Panc1 (cell line): ENCODE measurements around the gene DNASE1L3. TPM values are rescaled to one million over a fixed set of nuclear protein-coding genes. Genes with fewer than 3 reads are reported as not detected.

Experiments used
- ATAC-seq: fragments of 200-7000 bp; cut with Tn5 transposase; 2 replicates; pipeline ENCODE4 v1.9.1; 2020; ENCODE audit warnings: mild to moderate bottlenecking, moderate library complexity
- BruUV-seq: library from RNA; stranded (reverse); fragments of 400-500 nt; replicated peaks from 2 replicates; lab custom pipeline; 2021; lab: Mats Ljungman, UMichigan
- CTCF ChIA-PET: fragments of 300-600 bp; sonication (Branson Sonifier 250); formaldehyde crosslinking; loops from one replicate; lab custom pipeline; 2022; ENCODE audit warnings: antibody characterized with exemption; lab: Charles Lee
- POLR2A ChIA-PET: fragments of 300-600 bp; sonication (Branson Sonifier 250); formaldehyde crosslinking; loops from one replicate; lab custom pipeline; 2022; ENCODE audit warnings: antibody characterized with exemption; lab: Charles Lee
- DNase-seq: peaks from one replicate; pipeline ENCODE4 v3.0.0-alpha.2; 2010; ENCODE audit warnings: low read depth, low spot score
- H3K27ac ChIP-seq: 2 replicates; pipeline ENCODE4 v1.5.1; 2011; ENCODE audit warnings: mild to moderate bottlenecking, low read length, inconsistent platforms
- H3K27me3 ChIP-seq: fragments of 200-500 bp; sonication (Bioruptor generic); 2 replicates; pipeline ENCODE4 v1.6.0; 2014; ENCODE audit warnings: low read length, inconsistent platforms; ENCODE audit not compliant: control insufficient read depth, insufficient read depth
- H3K36me3 ChIP-seq: fragments of 200-500 bp; sonication (Bioruptor generic); 2 replicates; pipeline ENCODE4 v1.5.1; 2014; ENCODE audit warnings: inconsistent platforms, mild to moderate bottlenecking, low read length, moderate library complexity; ENCODE audit not compliant: control insufficient read depth, insufficient read depth
- H3K4me1 ChIP-seq: 2 replicates; pipeline ENCODE4 v1.5.1; 2011; ENCODE audit warnings: inconsistent platforms, mild to moderate bottlenecking, low read length, moderate library complexity; ENCODE audit not compliant: control insufficient read depth, insufficient read depth
- H3K4me3 ChIP-seq, 2 experiments: 2 replicates each; pipeline ENCODE4 v1.5.1; 2011 to 2012; ENCODE audit warnings: low read depth in 2 of 2, low read length in 2 of 2, mild to moderate bottlenecking in 2 of 2, inconsistent platforms in 1 of 2, moderate library complexity in 1 of 2
- H3K9me3 ChIP-seq: fragments of 200-500 bp; sonication (Bioruptor generic); 2 replicates; pipeline ENCODE4 v1.5.1; 2014; ENCODE audit warnings: low read depth, mild to moderate bottlenecking, inconsistent platforms, low read length, moderate library complexity; ENCODE audit not compliant: control insufficient read depth, insufficient read depth
- CTCF ChIP-seq: fragments of 450-650 bp; IDR thresholded peaks from 2 replicates; pipeline ENCODE4 v1.5.1; 2017; ENCODE audit warnings: mild to moderate bottlenecking
- POLR2AphosphoS5 ChIP-seq: IDR thresholded peaks from 2 replicates; pipeline ENCODE4 v1.6.1; 2012; ENCODE audit warnings: mild to moderate bottlenecking, low read depth, low read length, moderate library complexity
- REST ChIP-seq, 2 experiments: IDR thresholded peaks; 2 replicates each; pipeline ENCODE4 v1.6.1; 2011 to 2012; ENCODE audit warnings: low read depth in 2 of 2, control low read depth in 1 of 2, low read length in 1 of 2, mild to moderate bottlenecking in 1 of 2, moderate library complexity in 1 of 2; ENCODE audit not compliant: insufficient read depth in 1 of 2
- SIN3A ChIP-seq: IDR thresholded peaks from 2 replicates; pipeline ENCODE4 v1.6.1; 2012; ENCODE audit warnings: low read depth, mild to moderate bottlenecking, low read length, moderate library complexity, borderline replicate concordance; ENCODE audit not compliant: insufficient read depth
- TCF7L2 ChIP-seq: IDR thresholded peaks from 2 replicates; pipeline ENCODE4 v1.6.1; 2011; ENCODE audit warnings: mild to moderate bottlenecking, low read depth, low read length, inconsistent platforms
- in situ Hi-C: cut with HindIII; loops from 2 replicates; pipeline ENCODE4 v1.10.0; 2016; ENCODE audit warnings: low sequenced_read_pairs, low pct_unique_long_range_greater_than_20kb
- intact Hi-C: fragments of 100-400 bp; cut with micrococcal nuclease; formaldehyde crosslinking; loops from one replicate; pipeline ENCODE4 v1.10.0; 2022; ENCODE audit not compliant: unreplicated experiment
- total RNA-seq: library from RNA; stranded (reverse); gene quantifications from one replicate; pipeline ENCODE4 v1.2.1, GENCODE V29; 2021; ENCODE audit not compliant: unreplicated experiment

DNASE1L3 gene
- total RNA-seq, 1 experiment from 2014 or later, result not detected

- Histone ChIP-seq H3K27me3 (no peaks in the 10 kb centered on the region), H3K27ac (peak overlapping the region; percentile 54; the same call in 1 of the 2 replicates), H3K9me3 (no peaks in the 10 kb centered on the region), H3K4me1 (peaks cover 31% of the 10 kb centered on the region), H3K36me3 (no peaks in the 10 kb centered on the region), H3K4me3 (no peak overlapping the region)
- CTCF ChIA-PET, result interaction anchor here (0.6 kb wide), 1 partner anchor 10 kb away, joined by 3 read pairs; no protein-coding TSS in a partner anchor
- BruUV-seq, result no TSS peak
- in situ Hi-C loops (no loop called here), intact Hi-C loops (loop anchor here (10.0 kb wide), 1 partner anchor 221 kb away; no protein-coding TSS in a partner anchor)
- no peak for TF ChIP-seq REST (IDR thresholded peaks at IDR 0.05; ENCODE audit: insufficient read depth in 1 of 2, low read depth in 2 of 2, low read length in 1 of 2)
- TF ChIP-seq SIN3A, result no peak
- TF ChIP-seq CTCF, result no peak
- TF ChIP-seq TCF7L2, result no peak
- TF ChIP-seq POLR2AphosphoS5, result no peak
- POLR2A ChIA-PET, result no interaction called here
- DNase-seq (no peak), ATAC-seq (no peak)
Measured at GRCh38 chr3:58176185-58176530, 34.6 kb downstream of the DNASE1L3 start.

GRCh38 chr3:58175437-58176184 is 35.2 kb downstream of the DNASE1L3 start:
- Histone ChIP-seq H3K4me3 (no peak overlapping the region), H3K36me3 (no peaks in the 10 kb centered on the region; the same call in 1 of the 2 replicates), H3K4me1 (peaks cover 31% of the 10 kb centered on the region), H3K9me3 (no peaks in the 10 kb centered on the region), H3K27ac (peak overlapping the region; percentile 63), H3K27me3 (no peaks in the 10 kb centered on the region)
- no peak for TF ChIP-seq SIN3A
- peak; percentile 35 for TF ChIP-seq POLR2AphosphoS5
- ATAC-seq (peak; percentile 10), DNase-seq (no peak)
- intact Hi-C loops, result loop anchor here (10.0 kb wide), 1 partner anchor 221 kb away; no protein-coding TSS in a partner anchor
- in situ Hi-C loops, result no loop called here
- ChIA-PET CTCF (interaction anchor here (0.6 to 0.7 kb wide), 2 partner anchors 10 to 11 kb away, joined by 3 read pairs; no protein-coding TSS in a partner anchor), POLR2A (no interaction called here)
- BruUV-seq, result no TSS peak

GRCh38 chr3:58175187-58175436 is 35.7 kb downstream of the DNASE1L3 start:
- CTCF ChIA-PET, result interaction anchor here (0.7 kb wide), 1 partner anchor 10 kb away, joined by 3 read pairs; no protein-coding TSS in a partner anchor
- TF ChIP-seq POLR2AphosphoS5 (no peak), TCF7L2 (no peak), CTCF (no peak), REST (IDR thresholded peaks at IDR 0.05; ENCODE audit: insufficient read depth in 1 of 2, low read depth in 2 of 2, low read length in 1 of 2) (no peak), SIN3A (no peak)
- no peak overlapping the region for H3K4me3 ChIP-seq
- POLR2A ChIA-PET, result no interaction called here
- no peaks in the 10 kb centered on the region; the same call in 1 of the 2 replicates for H3K36me3 ChIP-seq
- DNase-seq (no peak), ATAC-seq (no peak)
- H3K4me1 ChIP-seq, result peaks cover 31% of the 10 kb centered on the region
- H3K9me3 ChIP-seq, result no peaks in the 10 kb centered on the region
- no peaks in the 10 kb centered on the region for H3K27me3 ChIP-seq
- H3K27ac ChIP-seq, result peak overlapping the region; percentile 63
- no TSS peak for BruUV-seq
- intact Hi-C loops, result loop anchor here (10.0 kb wide), 1 partner anchor 220 kb away; no protein-coding TSS in a partner anchor
- in situ Hi-C loops, result no loop called here
